Measurements from ENCODE around the gene ACACB. TPM values are rescaled to one million over a fixed set of nuclear protein-coding genes. Genes with fewer than 3 reads are reported as not detected.

ACACB gene
- total RNA-seq, 1 donor from 2014 or later: 6.3 TPM

DNA sequence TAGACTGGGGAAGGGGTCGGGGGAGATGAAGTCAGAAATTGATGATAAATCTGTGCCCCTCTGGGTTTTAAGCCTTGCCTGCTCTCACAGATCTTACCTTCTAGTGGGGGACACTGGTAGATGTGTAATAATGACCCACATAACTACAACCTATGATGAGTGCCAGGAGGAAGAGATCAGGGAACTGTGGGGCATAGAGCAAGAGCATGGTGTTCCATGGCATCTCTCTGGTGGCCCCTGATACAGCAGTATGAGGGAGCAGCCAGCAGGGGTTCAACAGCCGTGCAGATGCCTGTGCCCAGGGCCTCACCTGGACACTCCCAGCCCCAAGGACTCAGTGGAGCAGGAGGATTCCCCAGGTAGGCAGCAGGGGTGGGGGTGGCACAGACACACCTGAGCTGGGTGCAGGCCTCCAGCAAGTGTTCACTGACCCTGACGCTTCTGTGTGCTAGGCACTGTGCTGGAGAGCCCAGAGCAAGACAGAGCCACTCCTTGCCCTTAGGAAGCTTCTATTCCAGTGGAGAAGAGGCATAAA, 5.0 kb downstream of the ACACB start:
- H3K4me1 Mint-ChIP-seq: no peaks in the 10 kb centered on the region
- POLR2A ChIA-PET: no interaction called here
- CTCF ChIA-PET: no interaction called here
- TF ChIP-seq, protein P1, sequence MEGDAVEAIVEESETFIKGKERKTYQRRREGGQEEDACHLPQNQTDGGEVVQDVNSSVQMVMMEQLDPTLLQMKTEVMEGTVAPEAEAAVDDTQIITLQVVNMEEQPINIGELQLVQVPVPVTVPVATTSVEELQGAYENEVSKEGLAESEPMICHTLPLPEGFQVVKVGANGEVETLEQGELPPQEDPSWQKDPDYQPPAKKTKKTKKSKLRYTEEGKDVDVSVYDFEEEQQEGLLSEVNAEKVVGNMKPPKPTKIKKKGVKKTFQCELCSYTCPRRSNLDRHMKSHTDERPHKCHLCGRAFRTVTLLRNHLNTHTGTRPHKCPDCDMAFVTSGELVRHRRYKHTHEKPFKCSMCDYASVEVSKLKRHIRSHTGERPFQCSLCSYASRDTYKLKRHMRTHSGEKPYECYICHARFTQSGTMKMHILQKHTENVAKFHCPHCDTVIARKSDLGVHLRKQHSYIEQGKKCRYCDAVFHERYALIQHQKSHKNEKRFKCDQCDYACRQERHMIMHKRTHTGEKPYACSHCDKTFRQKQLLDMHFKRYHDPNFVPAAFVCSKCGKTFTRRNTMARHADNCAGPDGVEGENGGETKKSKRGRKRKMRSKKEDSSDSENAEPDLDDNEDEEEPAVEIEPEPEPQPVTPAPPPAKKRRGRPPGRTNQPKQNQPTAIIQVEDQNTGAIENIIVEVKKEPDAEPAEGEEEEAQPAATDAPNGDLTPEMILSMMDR (IDR thresholded peaks at IDR 0.05): no peak
- intact Hi-C loops (cut with micrococcal nuclease): no loop called here
- H3K4me3 Mint-ChIP-seq: no peak overlapping the region
- DNase-seq (no peak), ATAC-seq (ENCODE audit: low read depth) (no peak)
- H3K27me3 Mint-ChIP-seq: no peaks in the 10 kb centered on the region
- no peaks in the 10 kb centered on the region for H3K9me3 Mint-ChIP-seq
- no peak overlapping the region for H3K27ac Mint-ChIP-seq
- no peaks in the 10 kb centered on the region for H3K36me3 Mint-ChIP-seq (ENCODE audit: low read depth)

DNA sequence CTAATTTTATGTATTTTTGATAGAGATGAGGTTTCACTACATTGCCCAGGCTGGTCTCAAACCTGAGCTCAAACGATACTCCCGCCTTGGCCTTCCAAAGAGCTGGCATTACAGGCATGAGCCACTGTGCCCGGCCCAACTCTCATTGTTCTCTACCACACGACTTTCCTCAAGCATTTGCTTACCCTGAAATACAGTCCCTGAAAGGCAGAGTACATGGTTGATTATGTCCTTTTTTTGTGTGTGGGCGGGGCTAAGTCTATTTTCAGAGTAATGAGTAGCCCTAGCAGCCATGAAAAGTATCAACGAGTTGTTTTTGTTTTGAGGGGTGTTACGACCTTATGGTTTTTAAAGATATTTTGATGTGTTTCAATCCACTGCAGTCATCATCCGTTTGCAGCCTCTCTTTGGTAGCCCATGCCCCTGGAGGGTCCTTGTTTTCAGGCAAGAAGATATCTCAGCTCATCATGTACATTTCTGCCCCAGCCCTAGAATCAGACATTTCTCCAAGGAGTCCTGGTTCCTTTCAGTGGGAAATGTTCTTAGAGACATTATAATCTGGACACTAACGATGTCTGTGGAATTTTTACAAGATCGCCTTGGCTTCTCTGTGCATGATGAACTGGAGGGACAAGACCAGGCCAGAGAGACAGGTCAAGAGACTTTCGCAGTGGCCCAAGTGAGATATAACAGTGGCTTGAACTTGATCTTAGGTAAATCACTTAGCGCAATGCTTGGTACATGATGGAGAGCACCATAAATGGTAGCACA, 8.7 kb downstream of the ACACB start:
- TF ChIP-seq, protein P1 (IDR thresholded peaks at IDR 0.05): no peak
- H3K27ac Mint-ChIP-seq: no peak overlapping the region
- H3K27me3 Mint-ChIP-seq: no peaks in the 10 kb centered on the region
- ATAC-seq (ENCODE audit: low read depth): no peak
- no peaks in the 10 kb centered on the region for H3K4me1 Mint-ChIP-seq
- no peak overlapping the region for H3K4me3 Mint-ChIP-seq
- no peak for DNase-seq
- ChIA-PET POLR2A (no interaction called here), CTCF (no interaction called here)
- intact Hi-C loops (cut with micrococcal nuclease): no loop called here
- H3K36me3 Mint-ChIP-seq (ENCODE audit: low read depth): no peaks in the 10 kb centered on the region
- no peaks in the 10 kb centered on the region for H3K9me3 Mint-ChIP-seq

DNA sequence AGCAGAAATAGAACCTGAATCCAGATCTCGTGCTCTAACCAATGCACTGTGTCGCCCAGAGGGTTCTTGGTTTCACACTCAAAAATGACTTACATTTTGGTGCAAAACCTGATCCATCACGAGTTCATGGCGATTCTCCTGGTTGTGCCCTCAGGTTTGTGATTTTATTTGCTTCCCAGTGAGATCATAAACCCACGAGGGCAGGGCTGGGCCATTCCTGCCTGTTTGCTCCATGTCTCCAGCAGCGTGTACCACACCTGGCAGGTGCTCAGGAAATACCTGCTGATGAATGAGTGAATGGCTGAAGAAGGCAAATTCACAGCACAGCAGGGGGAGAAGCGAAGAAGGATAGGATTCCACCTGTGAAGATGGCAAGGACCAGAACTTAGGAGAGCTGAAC, 9.4 kb downstream of the ACACB start:
- no peaks in the 10 kb centered on the region for H3K9me3 Mint-ChIP-seq
- CTCF ChIA-PET: no interaction called here
- H3K4me1 Mint-ChIP-seq: no peaks in the 10 kb centered on the region

DNA sequence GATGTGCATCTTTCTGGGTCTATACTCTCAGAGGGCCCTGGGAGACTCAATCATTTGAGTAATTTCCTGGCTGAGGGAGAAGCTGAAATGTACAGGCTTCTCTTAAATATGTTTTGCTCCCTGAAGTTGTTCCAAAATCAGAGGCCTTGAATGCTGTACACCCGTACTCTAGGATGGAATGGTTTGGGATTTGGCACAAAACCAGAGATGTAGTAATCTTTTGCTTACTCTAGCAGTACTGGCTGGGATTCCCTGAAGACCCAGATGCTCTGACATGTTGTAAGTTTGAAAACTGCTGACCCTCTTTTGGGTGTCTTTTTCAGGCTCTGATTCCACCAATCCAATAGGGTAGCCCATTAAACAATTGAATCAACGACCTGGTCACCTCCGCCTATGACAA, 10.4 kb downstream of the ACACB start:
- POLR2A ChIA-PET: no interaction called here
- Mint-ChIP-seq H3K27me3 (peaks cover under 1% of the 10 kb centered on the region), H3K27ac (no peak overlapping the region), H3K36me3 (ENCODE audit: low read depth) (no peaks in the 10 kb centered on the region), H3K4me3 (no peak overlapping the region), H3K9me3 (no peaks in the 10 kb centered on the region), H3K4me1 (no peaks in the 10 kb centered on the region)
- DNase-seq (no peak), ATAC-seq (ENCODE audit: low read depth) (no peak)
- TF ChIP-seq, protein P1 (IDR thresholded peaks at IDR 0.05): no peak
- intact Hi-C loops (cut with micrococcal nuclease): no loop called here
- CTCF ChIA-PET: no interaction called here

More for the DNA sequence above, 9.4 kb downstream of the ACACB start:
- intact Hi-C loops (cut with micrococcal nuclease): no loop called here
- H3K4me3 Mint-ChIP-seq: no peak overlapping the region
- TF ChIP-seq, protein P1 (IDR thresholded peaks at IDR 0.05): no peak
- no peak for ATAC-seq (ENCODE audit: low read depth)
- H3K27me3 Mint-ChIP-seq: no peaks in the 10 kb centered on the region
- no peaks in the 10 kb centered on the region for H3K36me3 Mint-ChIP-seq (ENCODE audit: low read depth)
- POLR2A ChIA-PET: no interaction called here
- no peak overlapping the region for H3K27ac Mint-ChIP-seq
- DNase-seq: no peak

DNA sequence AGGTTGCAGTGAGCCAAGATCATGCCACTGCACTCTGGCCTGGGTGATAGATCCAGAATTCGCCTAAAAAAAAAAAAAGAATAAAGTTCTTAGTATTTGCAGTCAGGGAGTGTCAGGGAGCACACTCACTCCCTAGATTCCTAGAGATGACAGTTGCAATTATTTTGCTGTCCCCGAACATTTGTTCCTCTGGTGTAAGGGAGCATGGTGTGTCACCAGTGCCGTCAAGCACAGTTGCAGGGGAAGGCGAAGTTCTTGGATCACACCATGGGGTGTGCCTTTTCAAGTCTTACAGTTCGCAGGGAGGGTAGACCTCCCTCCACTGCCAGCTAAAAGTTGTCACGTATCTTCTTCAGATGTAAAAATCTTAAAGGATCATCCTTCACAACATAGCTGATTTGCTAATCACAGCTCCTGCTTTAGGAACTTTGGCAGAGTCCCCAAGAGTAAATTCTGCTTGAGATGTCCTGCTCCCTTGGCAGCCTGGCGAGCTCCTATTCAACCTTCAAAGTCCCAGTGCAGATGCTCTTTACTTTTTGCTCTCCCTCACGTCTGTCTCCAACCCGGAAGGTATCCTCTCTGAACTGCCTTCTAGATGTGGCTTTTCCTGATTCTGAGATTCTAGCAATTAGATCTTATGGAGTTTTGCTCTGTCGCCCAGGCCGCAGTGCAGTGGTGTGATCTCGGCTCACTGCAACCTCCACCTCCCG, 11.3 kb downstream of the ACACB start:
- ChIA-PET POLR2A (no interaction called here), CTCF (interaction anchor here (1.0 kb wide), 1 partner anchor 11 kb away, joined by 3 read pairs; the partner anchor contains the start of gene ACACB)
- no peak overlapping the region for H3K27ac Mint-ChIP-seq
- H3K4me3 Mint-ChIP-seq: no peak overlapping the region
- no peaks in the 10 kb centered on the region for H3K9me3 Mint-ChIP-seq
- DNase-seq: no peak
- H3K36me3 Mint-ChIP-seq (ENCODE audit: low read depth): no peaks in the 10 kb centered on the region
- no peak for ATAC-seq (ENCODE audit: low read depth)
- peaks cover 2% of the 10 kb centered on the region for H3K27me3 Mint-ChIP-seq
- TF ChIP-seq, protein P1 (IDR thresholded peaks at IDR 0.05): no peak
- no peaks in the 10 kb centered on the region for H3K4me1 Mint-ChIP-seq
- intact Hi-C loops (cut with micrococcal nuclease): no loop called here
